ENCODE results near the gene TBC1D5. TPM values are rescaled to one million over a fixed set of nuclear protein-coding genes. Genes with fewer than 3 reads are reported as not detected.

Gene TBC1D5
- total RNA-seq, 1 experiment from 2014 or later: 33.9 TPM

GRCh38 chr3:17187589-17188184 lies 554.7 kb downstream of the TBC1D5 start:
- no TSS peak for BruUV-seq (replicated peaks)
- intact Hi-C loops (cut with micrococcal nuclease): no loop called here
- no peak for TF ChIP-seq ZBTB33 (IDR thresholded peaks at IDR 0.05; ENCODE audit: extremely low read depth, insufficient replicate concordance, low read length)
- no peak for TF ChIP-seq MAX (IDR thresholded peaks at IDR 0.05)
- no peak for TF ChIP-seq EZH2phosphoT487 (IDR thresholded peaks at IDR 0.05; ENCODE audit: borderline replicate concordance)
- TF ChIP-seq REST (IDR thresholded peaks at IDR 0.05; ENCODE audit: low read depth): no peak
- no peak for TF ChIP-seq SRF (IDR thresholded peaks at IDR 0.05; ENCODE audit: low read depth)
- no peak for TF ChIP-seq CTCF (IDR thresholded peaks at IDR 0.05 in 2 of 3, conservative IDR thresholded peaks at IDR 0.05 in 1 of 3; ENCODE audit: borderline replicate concordance in 1 of 3, insufficient read depth in 1 of 3, low read depth in 2 of 3, low read length in 2 of 3)
- TF ChIP-seq FOSL1 (IDR thresholded peaks at IDR 0.05; ENCODE audit: low read depth): no peak
- no peak for TF ChIP-seq SP1 (IDR thresholded peaks at IDR 0.05; ENCODE audit: low read depth)
- TF ChIP-seq TCF7L2 (IDR thresholded peaks at IDR 0.05; ENCODE audit: borderline replicate concordance, extremely low read depth, insufficient read depth, insufficient read length): no peak
- no peak for TF ChIP-seq CBX3 (IDR thresholded peaks at IDR 0.05; ENCODE audit: low read depth)
- no peak for TF ChIP-seq ZFX (IDR thresholded peaks at IDR 0.05)
- no peak for TF ChIP-seq ZNF274 (IDR thresholded peaks at IDR 0.05; ENCODE audit: low read depth, low read length)
- no peak for TF ChIP-seq CEBPB (IDR thresholded peaks at IDR 0.05; ENCODE audit: low read depth)
- TF ChIP-seq ATF3 (IDR thresholded peaks at IDR 0.05): no peak
- no peaks in the 10 kb centered on the region for H3K27me3 ChIP-seq (ENCODE audit: insufficient read depth, low read length)
- no peak overlapping the region for H3K9ac ChIP-seq (ENCODE audit: low read length)
- H3K9me2 ChIP-seq (ENCODE audit: insufficient read depth): no peaks in the 10 kb centered on the region
- H3K4me3 ChIP-seq (replicated peaks in 1 of 2; ENCODE audit: low read depth in 1 of 2, low read length in 2 of 2): no peak overlapping the region
- H3K27ac ChIP-seq (ENCODE audit: low read depth, low read length): no peak overlapping the region
- DNase-seq (ENCODE audit: low read depth, low spot score) (no peak), ATAC-seq (no peak)
- RAD21 ChIA-PET (ENCODE audit: low non-redundant PET in 1 of 2, low total read pairs in 2 of 2, uncharacterized antibody in 2 of 2, unreplicated experiment in 2 of 2): no interaction called here
- no peaks in the 10 kb centered on the region for H3K9me3 ChIP-seq (ENCODE audit: control insufficient read depth in 1 of 2, insufficient read depth in 1 of 2, low read depth in 1 of 2, low read length in 2 of 2)
- H3K4me1 ChIP-seq (ENCODE audit: control insufficient read depth in 1 of 2, insufficient read depth in 2 of 2, low read length in 2 of 2): peaks cover 3 to 13% of the 10 kb centered on the region in 2 experiments; a peak in 3 of 4 replicates
- H2AFZ ChIP-seq (ENCODE audit: low read depth, low read length, poor library complexity, severe bottlenecking): no peak overlapping the region
- no peaks in the 10 kb centered on the region for H3K36me3 ChIP-seq (ENCODE audit: control insufficient read depth in 1 of 2, insufficient read depth in 2 of 2, low read length in 2 of 2)
- CTCF ChIA-PET: no interaction called here
- POLR2A ChIA-PET: no interaction called here
- no peak overlapping the region for H3K4me2 ChIP-seq (ENCODE audit: low read length)
- no peaks in the 10 kb centered on the region for H3K79me2 ChIP-seq (ENCODE audit: insufficient read depth, low read length)
- H4K20me1 ChIP-seq (ENCODE audit: insufficient read depth): no peaks in the 10 kb centered on the region

All from HCT116 (cell line).